H9 (cell line): ENCODE results near the gene TMEM132C. TPM values are rescaled to one million over a fixed set of nuclear protein-coding genes. Genes with fewer than 3 reads are reported as not detected.

Experiments
- DNase-seq: peaks from one replicate; pipeline ENCODE4 v3.0.0-alpha.2; 2017
- H2AFZ ChIP-seq: one replicate; pipeline ENCODE4 v1.6.1; 2013; ENCODE audit warnings: mild to moderate bottlenecking, low read length, control low read depth, moderate library complexity
- H2AK5ac ChIP-seq: 2 replicates; pipeline ENCODE4 v1.6.1; 2013; ENCODE audit warnings: low read length, control low read depth, mixed read lengths; ENCODE audit not compliant: insufficient read length
- H2BK120ac ChIP-seq: one replicate; pipeline ENCODE4 v1.6.1; 2013; ENCODE audit warnings: low read depth, mild to moderate bottlenecking, low read length, control low read depth, inconsistent platforms; ENCODE audit not compliant: poor library complexity, severe bottlenecking
- H2BK12ac ChIP-seq: 2 replicates; pipeline ENCODE4 v1.6.1; 2013; ENCODE audit warnings: low read length, control low read depth, mixed read lengths, low read depth; ENCODE audit not compliant: insufficient read length
- H2BK15ac ChIP-seq: 2 replicates; pipeline ENCODE4 v1.6.1; 2013; ENCODE audit warnings: low read depth, low read length, control low read depth
- H2BK20ac ChIP-seq: one replicate; pipeline ENCODE4 v1.6.1; 2013; ENCODE audit warnings: low read depth, mild to moderate bottlenecking, low read length, control low read depth, inconsistent platforms; ENCODE audit not compliant: poor library complexity, severe bottlenecking
- H2BK5ac ChIP-seq: 2 replicates; pipeline ENCODE4 v1.6.1; 2013; ENCODE audit warnings: low read length, control low read depth, mixed read lengths; ENCODE audit not compliant: insufficient read length
- H3K14ac ChIP-seq: 2 replicates; pipeline ENCODE4 v1.6.1; 2013; ENCODE audit warnings: low read length, control low read depth; ENCODE audit not compliant: insufficient read depth
- H3K18ac ChIP-seq: 2 replicates; pipeline ENCODE4 v1.6.1; 2013; ENCODE audit warnings: low read depth, mild to moderate bottlenecking, mixed read lengths, low read length, control low read depth; ENCODE audit not compliant: insufficient read length
- H3K23ac ChIP-seq: 2 replicates; pipeline ENCODE4 v1.6.1; 2013; ENCODE audit warnings: low read length, control low read depth, mixed read lengths, low read depth; ENCODE audit not compliant: insufficient read length
- H3K23me2 ChIP-seq: 2 replicates; pipeline ENCODE4 v1.6.1; 2013; ENCODE audit warnings: low read depth, mild to moderate bottlenecking, mixed read lengths, low read length, control low read depth; ENCODE audit not compliant: insufficient read length, poor library complexity, severe bottlenecking
- H3K27ac ChIP-seq: 2 replicates; pipeline ENCODE4 v1.5.1; 2013; ENCODE audit warnings: low read length, control low read depth, mixed read lengths, low read depth; ENCODE audit not compliant: insufficient read length
- H3K27me3 ChIP-seq: 2 replicates; pipeline ENCODE4 v1.6.1; 2013; ENCODE audit warnings: low read length, control low read depth, inconsistent platforms; ENCODE audit not compliant: insufficient read depth
- H3K4ac ChIP-seq: 2 replicates; pipeline ENCODE4 v1.6.1; 2013; ENCODE audit warnings: low read depth, mild to moderate bottlenecking, control low read depth, inconsistent platforms, low read length, moderate library complexity
- H3K4me1 ChIP-seq: 2 replicates; pipeline ENCODE4 v1.6.1; 2013; ENCODE audit warnings: low read length, control low read depth, inconsistent platforms; ENCODE audit not compliant: insufficient read depth
- H3K4me2 ChIP-seq: 2 replicates; pipeline ENCODE4 v1.6.1; 2013; ENCODE audit warnings: low read length, control low read depth, mixed read lengths; ENCODE audit not compliant: insufficient read length, insufficient read depth
- H3K56ac ChIP-seq: 2 replicates; pipeline ENCODE4 v1.6.1; 2013; ENCODE audit warnings: low read depth, mild to moderate bottlenecking, mixed read lengths, low read length, control low read depth; ENCODE audit not compliant: insufficient read length
- H3K79me1 ChIP-seq: 2 replicates; pipeline ENCODE4 v1.6.1; 2013; ENCODE audit warnings: low read depth, mild to moderate bottlenecking, moderate library complexity, low read length, control low read depth, inconsistent platforms; ENCODE audit not compliant: insufficient read depth, poor library complexity, severe bottlenecking
- H3K79me2 ChIP-seq: 2 replicates; pipeline ENCODE4 v1.6.1; 2013; ENCODE audit warnings: low read length, control low read depth, inconsistent platforms; ENCODE audit not compliant: insufficient read depth
- H3K9ac ChIP-seq: 2 replicates; pipeline ENCODE4 v1.6.1; 2013; ENCODE audit warnings: low read length, control low read depth, mixed read lengths; ENCODE audit not compliant: insufficient read length; ENCODE audit errors: extremely low read depth
- H3K9me3 ChIP-seq: one replicate; pipeline ENCODE4 v1.6.1; 2013; ENCODE audit warnings: low read depth, low read length, inconsistent platforms; ENCODE audit not compliant: control insufficient read depth
- H3T11ph ChIP-seq: one replicate; pipeline ENCODE4 v1.6.1; 2013; ENCODE audit warnings: mild to moderate bottlenecking, low read length, control low read depth, inconsistent platforms
- H4K20me1 ChIP-seq: one replicate; pipeline ENCODE4 v1.6.1; 2013; ENCODE audit not compliant: control insufficient read depth, insufficient read length, insufficient read depth
- H4K5ac ChIP-seq: 2 replicates; pipeline ENCODE4 v1.6.1; 2013; ENCODE audit warnings: low read depth, mild to moderate bottlenecking, mixed read lengths, low read length, control low read depth; ENCODE audit not compliant: insufficient read length
- H4K8ac ChIP-seq: replicated peaks from 2 replicates; pipeline ENCODE4 v1.6.1; 2013; ENCODE audit warnings: low read length, control low read depth, mixed read lengths, low read depth; ENCODE audit not compliant: insufficient read length
- H4K91ac ChIP-seq: 2 replicates; pipeline ENCODE4 v1.6.1; 2013; ENCODE audit warnings: low read depth, mild to moderate bottlenecking, moderate library complexity, mixed read lengths, low read length, control low read depth; ENCODE audit not compliant: insufficient read length
- H3K27ac Mint-ChIP-seq, 3 experiments: 2 replicates in 2 of 3; 3 replicates in 1 of 3; pipeline ENCODE4 v1.8.0; 2020 to 2021; ENCODE audit warnings: mixed read lengths in 3 of 3, mild to moderate bottlenecking in 1 of 3, moderate library complexity in 1 of 3
- H3K27me3 Mint-ChIP-seq: 2 replicates; pipeline ENCODE4 v1.8.0; 2021; ENCODE audit warnings: low read depth, mild to moderate bottlenecking, moderate library complexity, mixed read lengths
- H3K36me3 Mint-ChIP-seq, 3 experiments: 2 replicates in 2 of 3; 3 replicates in 1 of 3; pipeline ENCODE4 v1.8.0; 2020 to 2021; ENCODE audit warnings: low read depth in 3 of 3, mixed read lengths in 3 of 3; ENCODE audit not compliant: insufficient read depth in 1 of 3
- H3K4me1 Mint-ChIP-seq, 2 experiments: 2 replicates each; pipeline ENCODE4 v1.8.0; 2020; ENCODE audit warnings: mixed read lengths in 2 of 2
- H3K4me3 Mint-ChIP-seq, 2 experiments: 2 replicates in 1 of 2; 3 replicates in 1 of 2; pipeline ENCODE4 v1.8.0; 2020 to 2021; ENCODE audit warnings: mild to moderate bottlenecking in 2 of 2, mixed read lengths in 2 of 2, moderate library complexity in 1 of 2
- H3K9me3 Mint-ChIP-seq, 2 experiments: 2 replicates in 1 of 2; 3 replicates in 1 of 2; pipeline ENCODE4 v1.8.0; 2020; ENCODE audit warnings: mild to moderate bottlenecking in 2 of 2, mixed read lengths in 2 of 2, moderate library complexity in 1 of 2
- WGBS: extraction: QIAGEN DNeasy Blood & Tissue Kit; methylation state at CpG from one replicate; pipeline ENCODE4 v1.1.7; 2013; ENCODE audit warnings: missing lambda C conversion rate, low lambda C conversion rate, mixed read lengths; ENCODE audit not compliant: insufficient read length; ENCODE audit errors: extremely low coverage; 5-methylcytosine and 5-hydroxymethylcytosine counted together
- total RNA-seq: library from RNA; stranded (reverse); gene quantifications from 2 replicates; pipeline ENCODE4 v1.2.1, GENCODE V29; 2021
- TF ChIP-seq, protein P1 (sequence below): fragments of 200-600 bp; sonication (generic); conservative IDR thresholded peaks from 3 replicates; pipeline ENCODE4 v1.8.0; 2021; ENCODE audit warnings: antibody characterized with exemption, mild to moderate bottlenecking

TMEM132C gene
- total RNA-seq, 1 experiment from 2014 or later: 0.22 TPM

DNA sequence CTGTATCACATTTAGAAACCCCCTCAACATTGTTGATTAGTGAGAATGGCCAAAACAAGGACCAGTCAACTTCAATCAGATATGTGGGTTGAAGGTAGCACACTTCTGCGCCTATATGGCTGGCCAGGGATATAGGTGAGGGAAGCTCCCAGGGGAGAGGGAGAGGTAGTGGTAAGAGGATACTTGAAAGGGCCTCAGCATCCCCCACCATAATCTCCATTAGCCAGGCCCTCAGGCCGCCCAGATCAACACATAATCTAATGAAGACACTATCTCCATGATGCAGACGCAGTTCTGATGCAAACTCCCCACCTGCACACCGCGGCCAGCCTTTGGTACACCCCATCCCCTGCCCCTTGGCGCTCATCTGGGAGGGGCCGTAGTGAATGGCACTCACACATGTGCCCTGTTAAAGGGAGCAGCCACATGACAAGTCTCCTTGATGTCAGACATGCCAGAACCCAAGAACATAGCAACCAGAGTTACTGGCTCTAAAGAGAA lies 158.0 kb downstream of the TMEM132C start:
- Histone ChIP-seq H4K8ac (no peak overlapping the region), H4K91ac (no peak overlapping the region), H2AFZ (no peak overlapping the region), H3K23ac (no peak overlapping the region), H3K4me1 (no peaks in the 10 kb centered on the region), H3K18ac (no peak overlapping the region), H2BK120ac (no peak overlapping the region), H3K79me2 (no peaks in the 10 kb centered on the region), H3K4ac (no peak overlapping the region), H3K9ac (no peak overlapping the region), H2AK5ac (no peak overlapping the region), H2BK5ac (no peak overlapping the region), H3T11ph (no peak overlapping the region), H3K27ac (no peak overlapping the region), H2BK12ac (no peak overlapping the region), H3K56ac (no peak overlapping the region), H3K4me2 (no peak overlapping the region), H3K14ac (no peak overlapping the region), H3K9me3 (no peaks in the 10 kb centered on the region), H4K5ac (no peak overlapping the region), H4K20me1 (no peaks in the 10 kb centered on the region), H3K27me3 (no peaks in the 10 kb centered on the region), H2BK20ac (no peak overlapping the region), H3K23me2 (no peaks in the 10 kb centered on the region), H2BK15ac (no peak overlapping the region), H3K79me1 (no peaks in the 10 kb centered on the region)
- Mint-ChIP-seq H3K9me3 (no peaks in the 10 kb centered on the region; a peak in 1 of 5 replicates), H3K27me3 (peaks cover 30% of the 10 kb centered on the region), H3K36me3 (no peaks in the 10 kb centered on the region), H3K4me1 (no peaks in the 10 kb centered on the region), H3K27ac (no peak overlapping the region), H3K4me3 (no peak overlapping the region)
- TF ChIP-seq, protein P1, sequence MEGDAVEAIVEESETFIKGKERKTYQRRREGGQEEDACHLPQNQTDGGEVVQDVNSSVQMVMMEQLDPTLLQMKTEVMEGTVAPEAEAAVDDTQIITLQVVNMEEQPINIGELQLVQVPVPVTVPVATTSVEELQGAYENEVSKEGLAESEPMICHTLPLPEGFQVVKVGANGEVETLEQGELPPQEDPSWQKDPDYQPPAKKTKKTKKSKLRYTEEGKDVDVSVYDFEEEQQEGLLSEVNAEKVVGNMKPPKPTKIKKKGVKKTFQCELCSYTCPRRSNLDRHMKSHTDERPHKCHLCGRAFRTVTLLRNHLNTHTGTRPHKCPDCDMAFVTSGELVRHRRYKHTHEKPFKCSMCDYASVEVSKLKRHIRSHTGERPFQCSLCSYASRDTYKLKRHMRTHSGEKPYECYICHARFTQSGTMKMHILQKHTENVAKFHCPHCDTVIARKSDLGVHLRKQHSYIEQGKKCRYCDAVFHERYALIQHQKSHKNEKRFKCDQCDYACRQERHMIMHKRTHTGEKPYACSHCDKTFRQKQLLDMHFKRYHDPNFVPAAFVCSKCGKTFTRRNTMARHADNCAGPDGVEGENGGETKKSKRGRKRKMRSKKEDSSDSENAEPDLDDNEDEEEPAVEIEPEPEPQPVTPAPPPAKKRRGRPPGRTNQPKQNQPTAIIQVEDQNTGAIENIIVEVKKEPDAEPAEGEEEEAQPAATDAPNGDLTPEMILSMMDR: no peak
- no CpG with 5 or more reads among the region's 7 CpGs for WGBS
- no peak for DNase-seq
